Loucy (cell line): ENCODE data around the gene RBM39.
"Not testable (repeated sequence)": the region's sequence is repeated elsewhere in the genome, so short reads cannot be mapped to it uniquely, and the experiment has no call there.

Source experiments
- H2AFZ ChIP-seq: fragments of 200-600 bp; sonication (generic); 2 replicates; pipeline ENCODE4 v1.6.0; 2016; ENCODE audit warnings: antibody characterized with exemption, mild to moderate bottlenecking, low read length, moderate library complexity
- H3F3A ChIP-seq: fragments of 200-600 bp; 2 replicates; pipeline ENCODE4 v1.6.0; 2016; ENCODE audit warnings: antibody characterized with exemption, low read depth, mild to moderate bottlenecking
- H3K27me3 ChIP-seq: fragments of 200-600 bp; sonication (generic); 2 replicates; pipeline ENCODE4 v1.6.1; 2014; ENCODE audit warnings: low read length, mild to moderate bottlenecking; ENCODE audit not compliant: insufficient read depth, poor library complexity, severe bottlenecking
- H3K36me3 ChIP-seq: fragments of 200-600 bp; sonication (generic); 2 replicates; pipeline ENCODE4 v1.6.1; 2016; ENCODE audit warnings: low read length; ENCODE audit not compliant: insufficient read depth
- H3K4me1 ChIP-seq: fragments of 200-600 bp; sonication (generic); 2 replicates; pipeline ENCODE4 v1.5.1; 2014; ENCODE audit warnings: low read length, mild to moderate bottlenecking; ENCODE audit not compliant: insufficient read depth, poor library complexity, severe bottlenecking
- H3K4me2 ChIP-seq: fragments of 200-600 bp; sonication (generic); 2 replicates; pipeline ENCODE4 v1.6.0; 2014; ENCODE audit warnings: antibody characterized with exemption, low read length, low read depth, mild to moderate bottlenecking; ENCODE audit not compliant: poor library complexity, severe bottlenecking
- H3K4me3 ChIP-seq: fragments of 200-600 bp; sonication (generic); 2 replicates; pipeline ENCODE4 v1.5.1; 2014; ENCODE audit warnings: low read length, mild to moderate bottlenecking, mixed read lengths; ENCODE audit not compliant: poor library complexity, severe bottlenecking
- H3K79me2 ChIP-seq: fragments of 200-600 bp; sonication (generic); 2 replicates; pipeline ENCODE4 v1.6.1; 2014; ENCODE audit warnings: low read length; ENCODE audit not compliant: insufficient read depth
- H3K9ac ChIP-seq: fragments of 200-600 bp; sonication (generic); 2 replicates; pipeline ENCODE4 v1.6.0; 2014; ENCODE audit warnings: mild to moderate bottlenecking, low read depth, low read length, moderate library complexity; ENCODE audit not compliant: poor library complexity, severe bottlenecking
- H3K9me2 ChIP-seq: fragments of 200-600 bp; sonication (generic); replicated peaks from 2 replicates; pipeline ENCODE4 v1.6.1; 2016; ENCODE audit warnings: low read depth, low read length, mixed read lengths
- H3K9me3 ChIP-seq: fragments of 200-600 bp; sonication (generic); 2 replicates; pipeline ENCODE4 v1.6.1; 2014; ENCODE audit warnings: mild to moderate bottlenecking, antibody characterized with exemption, low read length, low read depth; ENCODE audit not compliant: insufficient read depth
- H4K20me1 ChIP-seq: fragments of 200-600 bp; sonication (generic); 2 replicates; pipeline ENCODE4 v1.6.0; 2014; ENCODE audit warnings: antibody characterized with exemption, low read length, mild to moderate bottlenecking; ENCODE audit not compliant: insufficient read depth, poor library complexity, severe bottlenecking
- CTCF ChIP-seq: fragments of 200-600 bp; sonication (generic); conservative IDR thresholded peaks from 2 replicates; pipeline ENCODE4 v1.5.1; 2014; ENCODE audit warnings: mild to moderate bottlenecking, antibody characterized with exemption, low read length
- EZH2phosphoT487 ChIP-seq: fragments of 200-600 bp; IDR thresholded peaks from 2 replicates; pipeline ENCODE4 v1.6.1; 2018; ENCODE audit warnings: antibody characterized with exemption, mild to moderate bottlenecking, moderate library complexity, borderline replicate concordance

RBM39 gene

DNA sequence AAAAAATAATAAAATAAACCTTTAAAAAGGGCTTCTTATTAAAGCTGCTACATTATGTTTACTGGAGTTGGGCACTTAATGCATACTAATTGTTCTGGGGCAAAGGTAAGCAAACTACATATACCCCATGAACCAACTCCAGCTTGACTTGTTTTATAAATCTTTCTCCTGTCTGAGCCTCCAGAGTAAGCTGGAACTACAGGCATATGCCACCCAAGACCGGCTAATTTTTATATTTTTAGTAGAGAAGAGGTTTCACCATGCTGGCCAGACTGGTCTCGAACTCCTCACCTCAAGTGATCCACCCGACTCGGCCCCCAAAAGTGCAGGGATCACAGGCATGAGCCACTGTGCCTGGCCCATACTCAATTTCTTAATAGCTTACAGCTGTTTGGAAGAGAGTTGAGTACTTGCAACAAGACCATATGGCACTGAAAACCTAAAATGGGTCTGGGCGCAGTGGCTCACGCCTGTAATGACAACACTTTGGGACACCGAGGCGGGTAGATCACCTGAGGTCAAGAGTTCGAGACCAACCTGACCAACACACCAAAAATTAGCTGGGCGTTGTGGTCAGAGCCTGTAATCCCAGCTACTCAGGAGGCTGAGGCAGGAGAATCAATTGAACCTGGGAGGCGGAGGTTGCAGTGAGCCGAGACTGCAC lies 23.0 kb downstream of the RBM39 start:
- no peaks in the 10 kb centered on the region for H3K27me3 ChIP-seq
- H3K4me2 ChIP-seq, result no peak overlapping the region
- H3F3A ChIP-seq, result peaks cover 6% of the 10 kb centered on the region; the same call in 1 of the 2 replicates
- no peaks in the 10 kb centered on the region for H3K9me3 ChIP-seq
- H3K79me2 ChIP-seq, result peaks cover 93% of the 10 kb centered on the region
- H3K9ac ChIP-seq, result no peak overlapping the region
- H3K9me2 ChIP-seq, result no peaks in the 10 kb centered on the region
- TF ChIP-seq CTCF (no peak), EZH2phosphoT487 (no peak)
- peaks cover 98% of the 10 kb centered on the region for H3K36me3 ChIP-seq
- no peak overlapping the region for H2AFZ ChIP-seq
- H4K20me1 ChIP-seq, result peaks cover 93% of the 10 kb centered on the region
- no peak overlapping the region for H3K4me3 ChIP-seq
- H3K4me1 ChIP-seq, result no peaks in the 10 kb centered on the region

DNA sequence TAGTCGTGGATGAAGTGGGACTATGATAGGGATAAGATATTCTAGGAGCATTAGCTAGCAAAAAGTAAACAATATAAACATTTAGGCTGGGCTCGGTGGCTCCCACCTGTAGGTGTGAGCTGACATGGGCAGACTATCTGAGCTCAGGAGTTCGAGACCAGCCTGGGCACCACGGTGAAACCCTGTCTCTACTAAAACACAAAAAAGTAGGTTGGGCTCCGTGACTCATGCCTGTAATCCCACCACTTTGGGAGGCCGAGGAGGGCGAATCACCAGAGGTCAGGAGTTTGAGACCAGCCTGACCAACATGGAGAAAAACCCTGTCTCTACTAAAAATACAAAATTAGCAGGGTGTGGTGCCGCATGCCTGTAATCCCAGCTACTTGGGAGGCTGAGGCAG lies 23.7 kb downstream of the RBM39 start:
- not testable (repeated sequence) for H3K4me1 ChIP-seq, H3K9me2 ChIP-seq, H3K9me3 ChIP-seq, H3K4me2 ChIP-seq, H3K4me3 ChIP-seq, H2AFZ ChIP-seq, H3F3A ChIP-seq, H3K9ac ChIP-seq, H3K27me3 ChIP-seq
- Histone ChIP-seq H3K36me3 (peaks cover 98% of the 10 kb centered on the region), H4K20me1 (peaks cover 93% of the 10 kb centered on the region), H3K79me2 (peaks cover 92% of the 10 kb centered on the region)

DNA sequence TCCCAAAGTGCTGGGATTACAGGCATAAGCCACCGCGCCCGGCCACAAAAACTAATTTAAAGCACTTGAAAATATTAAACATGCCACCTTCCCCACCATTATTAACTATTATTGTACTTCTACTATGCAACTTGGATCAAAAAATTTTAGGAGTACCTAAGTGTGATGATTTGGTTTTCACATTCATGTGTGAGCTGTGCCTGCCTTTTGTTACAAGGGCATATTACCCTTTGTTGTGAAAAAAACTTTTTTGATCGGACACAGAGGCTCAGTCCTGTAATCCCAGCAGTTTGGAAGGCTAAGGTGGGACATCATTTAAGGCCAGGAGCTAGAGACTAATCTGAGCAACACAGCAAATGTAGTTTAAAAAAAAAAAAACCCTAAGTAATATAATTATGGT lies 25.7 kb downstream of the RBM39 start:
- Histone ChIP-seq H3K9me3 (no peaks in the 10 kb centered on the region), H3K4me2 (no peak overlapping the region), H3K36me3 (peaks cover 98% of the 10 kb centered on the region), H3K9ac (no peak overlapping the region), H3F3A (peaks cover 6% of the 10 kb centered on the region; the same call in 1 of the 2 replicates), H4K20me1 (peaks cover 98% of the 10 kb centered on the region), H3K4me3 (no peak overlapping the region), H3K27me3 (no peaks in the 10 kb centered on the region), H3K9me2 (no peaks in the 10 kb centered on the region), H2AFZ (no peak overlapping the region), H3K4me1 (no peaks in the 10 kb centered on the region), H3K79me2 (peaks cover 93% of the 10 kb centered on the region)
- TF ChIP-seq EZH2phosphoT487 (no peak), CTCF (no peak)

DNA sequence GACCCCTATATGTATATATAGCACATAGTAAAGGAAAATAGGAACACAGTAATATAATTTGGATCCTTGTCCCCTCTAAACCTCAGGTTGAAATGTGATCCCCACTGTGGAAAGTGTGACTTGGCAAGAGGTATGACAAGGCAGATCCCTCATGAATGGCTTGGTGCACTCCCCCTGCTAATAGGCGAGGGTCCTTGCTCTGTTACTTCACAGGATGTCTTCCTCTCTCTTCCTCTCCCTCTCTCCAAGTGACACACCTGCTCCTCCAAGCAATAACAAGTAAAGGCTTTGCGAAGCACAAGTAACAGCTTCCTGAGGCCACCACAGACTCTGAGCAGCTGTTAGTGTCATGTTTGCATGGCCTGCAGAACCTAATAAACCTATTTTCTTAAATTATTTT lies 26.4 kb downstream of the RBM39 start:
- H3F3A ChIP-seq, result peaks cover 6% of the 10 kb centered on the region; the same call in 1 of the 2 replicates
- no peaks in the 10 kb centered on the region for H3K9me2 ChIP-seq
- peaks cover 93% of the 10 kb centered on the region for H3K79me2 ChIP-seq
- H3K9me3 ChIP-seq, result no peaks in the 10 kb centered on the region
- TF ChIP-seq EZH2phosphoT487 (no peak), CTCF (no peak)
- H3K9ac ChIP-seq, result no peak overlapping the region
- no peak overlapping the region for H3K4me3 ChIP-seq
- peaks cover 98% of the 10 kb centered on the region for H3K36me3 ChIP-seq
- H3K4me2 ChIP-seq, result no peak overlapping the region
- peaks cover 98% of the 10 kb centered on the region for H4K20me1 ChIP-seq
- no peak overlapping the region for H2AFZ ChIP-seq
- no peaks in the 10 kb centered on the region for H3K4me1 ChIP-seq
- H3K27me3 ChIP-seq, result no peaks in the 10 kb centered on the region
